ENCODE results near the gene GGPS1.

DNA sequence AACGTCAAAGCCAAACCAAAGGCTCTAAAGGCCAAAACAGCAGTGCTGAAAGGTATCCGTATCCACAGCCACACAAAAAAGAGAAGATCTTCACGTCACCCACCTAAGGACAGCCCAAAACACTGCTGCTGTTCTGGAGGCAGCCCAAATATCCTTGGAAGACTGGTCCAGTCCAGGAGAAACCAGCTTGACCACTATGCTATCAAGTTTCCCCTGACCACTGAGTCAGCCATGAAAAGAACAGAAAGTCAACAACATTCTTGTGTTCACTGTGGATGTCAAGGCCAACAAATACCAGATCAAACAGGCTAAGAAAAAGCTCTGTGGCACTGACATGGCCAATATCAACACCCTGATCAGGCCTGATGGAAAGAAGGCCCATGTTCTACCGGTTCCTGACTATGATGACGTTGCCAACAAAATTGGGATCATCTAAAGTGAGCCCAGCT is 32.4 kb upstream of the GGPS1 start:
- TF ChIP-seq, protein P1, sequence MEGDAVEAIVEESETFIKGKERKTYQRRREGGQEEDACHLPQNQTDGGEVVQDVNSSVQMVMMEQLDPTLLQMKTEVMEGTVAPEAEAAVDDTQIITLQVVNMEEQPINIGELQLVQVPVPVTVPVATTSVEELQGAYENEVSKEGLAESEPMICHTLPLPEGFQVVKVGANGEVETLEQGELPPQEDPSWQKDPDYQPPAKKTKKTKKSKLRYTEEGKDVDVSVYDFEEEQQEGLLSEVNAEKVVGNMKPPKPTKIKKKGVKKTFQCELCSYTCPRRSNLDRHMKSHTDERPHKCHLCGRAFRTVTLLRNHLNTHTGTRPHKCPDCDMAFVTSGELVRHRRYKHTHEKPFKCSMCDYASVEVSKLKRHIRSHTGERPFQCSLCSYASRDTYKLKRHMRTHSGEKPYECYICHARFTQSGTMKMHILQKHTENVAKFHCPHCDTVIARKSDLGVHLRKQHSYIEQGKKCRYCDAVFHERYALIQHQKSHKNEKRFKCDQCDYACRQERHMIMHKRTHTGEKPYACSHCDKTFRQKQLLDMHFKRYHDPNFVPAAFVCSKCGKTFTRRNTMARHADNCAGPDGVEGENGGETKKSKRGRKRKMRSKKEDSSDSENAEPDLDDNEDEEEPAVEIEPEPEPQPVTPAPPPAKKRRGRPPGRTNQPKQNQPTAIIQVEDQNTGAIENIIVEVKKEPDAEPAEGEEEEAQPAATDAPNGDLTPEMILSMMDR (IDR thresholded peaks at IDR 0.05; ENCODE audit: insufficient read depth, low read depth, low read length) = no peak
- no peak for TF ChIP-seq EZH2 (IDR thresholded peaks at IDR 0.05; ENCODE audit: insufficient read depth, low read length)

Measured in astrocyte (in vitro differentiated cells and primary cell).